ENCODE measurements around the gene GALNT18. TPM values are rescaled to one million over a fixed set of nuclear protein-coding genes. Genes with fewer than 3 reads are reported as not detected.

GALNT18 gene
- polyA plus RNA-seq, 1 donor (not counting 4 experiments of a cell fraction or from before 2014, with no cell fraction given): 27.2 TPM

DNA sequence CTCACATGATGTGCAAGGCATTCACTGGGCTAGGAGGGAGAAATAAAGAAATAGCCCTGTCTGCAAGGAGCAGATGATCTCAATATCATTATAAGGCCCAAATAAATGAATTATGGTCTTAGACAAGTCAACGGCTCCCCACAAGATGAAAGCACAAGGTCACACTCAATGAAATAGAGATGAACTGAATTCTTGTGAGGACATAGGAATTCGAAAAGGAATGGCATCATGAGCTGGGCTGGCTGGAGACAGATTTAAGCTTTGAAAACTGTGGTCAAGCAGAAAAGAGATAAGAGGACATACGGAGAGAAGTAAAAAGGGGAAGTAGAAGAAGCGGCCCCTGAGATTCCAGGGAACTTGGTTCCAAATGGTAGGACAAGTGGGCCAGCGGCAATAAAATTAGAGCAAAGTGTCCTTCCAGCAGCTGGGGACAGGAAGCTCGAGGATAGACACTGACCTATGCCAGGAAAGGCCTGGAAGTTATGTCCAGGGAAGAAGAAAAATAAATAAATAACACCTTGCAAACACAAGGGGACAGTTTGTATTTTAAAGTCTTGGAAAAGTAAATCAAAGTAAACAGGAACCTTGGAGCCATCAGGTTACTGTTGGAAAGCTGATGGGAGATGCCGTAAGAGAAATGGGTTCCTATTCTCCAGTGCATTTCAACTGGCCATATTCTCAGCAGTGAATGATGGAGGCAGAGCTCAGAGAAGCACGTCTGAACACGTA lies 37.8 kb downstream of the GALNT18 start:
- dilution Hi-C loops (cut with MboI; ENCODE audit: extremely low pct_ligation_motif_present, low sequenced_read_pairs): no loop called here
- TF ChIP-seq, protein P1, sequence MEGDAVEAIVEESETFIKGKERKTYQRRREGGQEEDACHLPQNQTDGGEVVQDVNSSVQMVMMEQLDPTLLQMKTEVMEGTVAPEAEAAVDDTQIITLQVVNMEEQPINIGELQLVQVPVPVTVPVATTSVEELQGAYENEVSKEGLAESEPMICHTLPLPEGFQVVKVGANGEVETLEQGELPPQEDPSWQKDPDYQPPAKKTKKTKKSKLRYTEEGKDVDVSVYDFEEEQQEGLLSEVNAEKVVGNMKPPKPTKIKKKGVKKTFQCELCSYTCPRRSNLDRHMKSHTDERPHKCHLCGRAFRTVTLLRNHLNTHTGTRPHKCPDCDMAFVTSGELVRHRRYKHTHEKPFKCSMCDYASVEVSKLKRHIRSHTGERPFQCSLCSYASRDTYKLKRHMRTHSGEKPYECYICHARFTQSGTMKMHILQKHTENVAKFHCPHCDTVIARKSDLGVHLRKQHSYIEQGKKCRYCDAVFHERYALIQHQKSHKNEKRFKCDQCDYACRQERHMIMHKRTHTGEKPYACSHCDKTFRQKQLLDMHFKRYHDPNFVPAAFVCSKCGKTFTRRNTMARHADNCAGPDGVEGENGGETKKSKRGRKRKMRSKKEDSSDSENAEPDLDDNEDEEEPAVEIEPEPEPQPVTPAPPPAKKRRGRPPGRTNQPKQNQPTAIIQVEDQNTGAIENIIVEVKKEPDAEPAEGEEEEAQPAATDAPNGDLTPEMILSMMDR (optimal IDR thresholded peaks at IDR 0.05 in 1 of 3, IDR thresholded peaks at IDR 0.05 in 1 of 3, conservative IDR thresholded peaks at IDR 0.05 in 1 of 3; ENCODE audit: extremely low read depth in 1 of 3, insufficient read depth in 2 of 3, low read length in 3 of 3): no peak
- TF ChIP-seq EZH2 (IDR thresholded peaks at IDR 0.05; ENCODE audit: low read length): no peak
- H3K27me3 ChIP-seq (ENCODE audit: control insufficient read depth, extremely low read depth, insufficient read depth, low read length): no peaks in the 10 kb centered on the region
- no peak for DNase-seq (ENCODE audit: low read depth, low spot score)
- H4K20me1 ChIP-seq (ENCODE audit: control insufficient read depth, extremely low read depth, insufficient read depth, low read length): no peaks in the 10 kb centered on the region
- no peaks in the 10 kb centered on the region for H3K9me3 ChIP-seq (ENCODE audit: control insufficient read depth, low read depth, low read length)
- no peaks in the 10 kb centered on the region for H3K9me1 ChIP-seq (ENCODE audit: control insufficient read depth, extremely low read depth, insufficient read depth, low read length)
- H3K79me2 ChIP-seq (ENCODE audit: control insufficient read depth, insufficient read depth, low read length): peaks cover 48% of the 10 kb centered on the region
- H3K27ac ChIP-seq (ENCODE audit: control insufficient read depth, insufficient read depth, low read length): peak overlapping the region; percentile 63
- H3K4me1 ChIP-seq (ENCODE audit: control insufficient read depth, extremely low read depth, insufficient read depth, low read length): peaks cover 44% of the 10 kb centered on the region
- H2AFZ ChIP-seq (ENCODE audit: control insufficient read depth, low read length): no peak overlapping the region
- no peak for FAIRE-seq
- peak overlapping the region in 2 of 3 experiments; percentile 11 to 40 for H3K4me3 ChIP-seq (ENCODE audit: control insufficient read depth in 2 of 3, extremely low read depth in 1 of 3, insufficient read depth in 2 of 3, low read depth in 1 of 3, low read length in 3 of 3)
- H3K36me3 ChIP-seq (ENCODE audit: control insufficient read depth in 2 of 2, extremely low read depth in 1 of 2, insufficient read depth in 2 of 2, low read length in 2 of 2): peaks cover 0 to 2% of the 10 kb centered on the region in 2 experiments
- H3K4me2 ChIP-seq (ENCODE audit: control insufficient read depth, extremely low read depth, insufficient read depth, low read depth, low read length): peak overlapping the region; percentile 87
- no peak overlapping the region for H3K9ac ChIP-seq (ENCODE audit: control insufficient read depth, extremely low read depth, insufficient read depth, low read length)

DNA sequence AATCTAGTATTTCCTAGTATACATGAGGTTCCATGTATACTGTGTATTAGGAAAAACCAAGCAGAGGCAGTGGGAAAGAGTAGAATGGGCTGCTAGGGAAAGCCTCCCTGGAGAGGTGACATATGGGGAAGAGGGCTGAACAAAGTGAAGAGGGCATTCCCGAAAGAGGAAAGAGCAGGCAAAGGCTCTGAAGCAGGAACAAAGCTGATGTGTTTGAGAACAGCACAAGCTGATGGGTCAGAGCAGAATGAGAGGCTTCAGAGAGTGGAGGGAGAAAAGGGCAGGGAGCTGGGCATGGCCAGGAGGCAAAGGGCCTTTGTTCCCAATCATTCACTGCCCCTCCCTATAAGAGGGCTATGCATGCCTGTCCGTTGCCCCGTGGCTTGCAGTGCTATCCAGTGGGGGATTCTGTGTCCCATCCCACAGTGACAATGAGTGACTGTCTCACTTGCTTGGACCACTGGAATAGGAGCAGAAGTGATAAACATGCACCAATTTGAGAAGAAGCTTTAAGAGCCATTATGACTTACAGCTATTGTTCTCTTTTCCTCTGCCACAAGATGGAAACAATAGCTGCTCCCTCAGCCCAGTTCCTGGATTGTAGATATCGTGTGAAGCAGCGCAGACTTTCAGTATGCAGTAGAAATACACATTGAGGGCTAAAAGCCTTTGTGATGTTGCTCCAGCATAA lies 39.6 kb downstream of the GALNT18 start:
- Histone ChIP-seq H3K27me3 (ENCODE audit: control insufficient read depth, extremely low read depth, insufficient read depth, low read length) (no peaks in the 10 kb centered on the region), H3K4me3 (ENCODE audit: control insufficient read depth in 2 of 3, extremely low read depth in 1 of 3, insufficient read depth in 2 of 3, low read depth in 1 of 3, low read length in 3 of 3) (no peak overlapping the region), H3K79me2 (ENCODE audit: control insufficient read depth, insufficient read depth, low read length) (peaks cover 49% of the 10 kb centered on the region), H3K9me3 (ENCODE audit: control insufficient read depth, low read depth, low read length) (no peaks in the 10 kb centered on the region), H3K9me1 (ENCODE audit: control insufficient read depth, extremely low read depth, insufficient read depth, low read length) (no peaks in the 10 kb centered on the region), H3K27ac (ENCODE audit: control insufficient read depth, insufficient read depth, low read length) (no peak overlapping the region), H3K4me2 (ENCODE audit: control insufficient read depth, extremely low read depth, insufficient read depth, low read depth, low read length) (no peak overlapping the region), H3K9ac (ENCODE audit: control insufficient read depth, extremely low read depth, insufficient read depth, low read length) (no peak overlapping the region), H3K4me1 (ENCODE audit: control insufficient read depth, extremely low read depth, insufficient read depth, low read length) (peaks cover 31% of the 10 kb centered on the region), H4K20me1 (ENCODE audit: control insufficient read depth, extremely low read depth, insufficient read depth, low read length) (no peaks in the 10 kb centered on the region), H2AFZ (ENCODE audit: control insufficient read depth, low read length) (no peak overlapping the region), H3K36me3 (ENCODE audit: control insufficient read depth in 2 of 2, extremely low read depth in 1 of 2, insufficient read depth in 2 of 2, low read length in 2 of 2) (no peaks in the 10 kb centered on the region)
- dilution Hi-C loops (cut with MboI; ENCODE audit: extremely low pct_ligation_motif_present, low sequenced_read_pairs): no loop called here
- TF ChIP-seq EZH2 (IDR thresholded peaks at IDR 0.05; ENCODE audit: low read length): no peak
- TF ChIP-seq, protein P1 (optimal IDR thresholded peaks at IDR 0.05 in 1 of 3, IDR thresholded peaks at IDR 0.05 in 1 of 3, conservative IDR thresholded peaks at IDR 0.05 in 1 of 3; ENCODE audit: extremely low read depth in 1 of 3, insufficient read depth in 2 of 3, low read length in 3 of 3): no peak
- no peak for DNase-seq (ENCODE audit: low read depth, low spot score)
- FAIRE-seq: peak; percentile 23

Measured in keratinocyte (primary cell).